Lower leg skin (tissue), 4 donors: Measurements from ENCODE around the gene BANF1. TPM values are rescaled to one million over a fixed set of nuclear protein-coding genes. Genes with fewer than 3 reads are reported as not detected.

Experiments
- DNase-seq, 2 donors: peaks; one replicate each; pipeline ENCODE4 v3.0.0-alpha.2; 2019; ENCODE audit warnings: low spot score in 2 of 2
- H3K4me3 ChIP-seq: fragments of 200-600 bp; sonication (generic); 2 replicates; pipeline ENCODE4 v1.5.1; 2017; ENCODE audit warnings: mild to moderate bottlenecking, low read depth; ENCODE audit not compliant: poor library complexity, severe bottlenecking
- POLR2A ChIP-seq, 2 donors: fragments of 450-650 bp; IDR thresholded peaks; one replicate each; pipeline ENCODE4 v1.6.1; 2016 to 2017; ENCODE audit warnings: antibody characterized with exemption in 2 of 2, mild to moderate bottlenecking in 1 of 2, moderate library complexity in 1 of 2
- WGBS, 2 donors: methylation state at CpG; one replicate each; pipeline ENCODE4 v1.1.5; 2018; 5-methylcytosine and 5-hydroxymethylcytosine counted together
- intact Hi-C: fragments of 100-400 bp; cut with DNase I; formaldehyde crosslinking; loops from one replicate; pipeline ENCODE4 v1.15.0; 2023; ENCODE audit warnings: low total_unique reads
- total RNA-seq, 4 donors: library from RNA; depleted of rRNA; stranded (reverse); fragments of >200 nt; gene quantifications; one replicate each; pipeline ENCODE4 v1.1.0, GENCODE V29; 2016
- TF ChIP-seq, protein P1 (sequence below), 3 donors: fragments of 450-650 bp; IDR thresholded peaks; one replicate each; pipeline ENCODE4 v1.5.1; 2016; ENCODE audit warnings: antibody characterized with exemption in 3 of 3, mild to moderate bottlenecking in 3 of 3, moderate library complexity in 2 of 3

BANF1 gene
- total RNA-seq, 4 donors from 2014 or later, result 29.3 to 41.0 (median 36.1) TPM

DNA sequence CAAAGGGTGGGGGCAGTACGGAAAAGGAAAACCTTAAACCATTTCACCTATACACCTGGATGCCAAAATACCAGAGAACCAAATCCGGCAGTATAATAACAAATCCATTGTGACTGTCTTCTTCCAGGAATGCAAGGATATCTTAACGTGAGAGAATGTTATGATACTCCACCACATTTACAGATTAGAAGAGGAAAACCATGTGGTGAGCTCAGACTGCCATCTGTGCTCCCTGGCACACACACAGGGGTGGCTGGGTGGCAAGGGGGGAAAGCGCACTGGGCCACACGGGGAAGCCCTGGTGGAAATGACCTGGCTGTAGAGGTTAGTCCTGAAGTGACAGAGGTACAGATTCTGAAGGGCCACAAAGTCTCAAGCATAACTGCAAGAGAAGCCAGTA is 10.2 kb upstream of the BANF1 start:
- no peak for DNase-seq
- no peak overlapping the region for H3K4me3 ChIP-seq
- intact Hi-C loops, result no loop called here
- no peak for TF ChIP-seq POLR2A (IDR thresholded peaks at IDR 0.05)
- TF ChIP-seq, protein P1, sequence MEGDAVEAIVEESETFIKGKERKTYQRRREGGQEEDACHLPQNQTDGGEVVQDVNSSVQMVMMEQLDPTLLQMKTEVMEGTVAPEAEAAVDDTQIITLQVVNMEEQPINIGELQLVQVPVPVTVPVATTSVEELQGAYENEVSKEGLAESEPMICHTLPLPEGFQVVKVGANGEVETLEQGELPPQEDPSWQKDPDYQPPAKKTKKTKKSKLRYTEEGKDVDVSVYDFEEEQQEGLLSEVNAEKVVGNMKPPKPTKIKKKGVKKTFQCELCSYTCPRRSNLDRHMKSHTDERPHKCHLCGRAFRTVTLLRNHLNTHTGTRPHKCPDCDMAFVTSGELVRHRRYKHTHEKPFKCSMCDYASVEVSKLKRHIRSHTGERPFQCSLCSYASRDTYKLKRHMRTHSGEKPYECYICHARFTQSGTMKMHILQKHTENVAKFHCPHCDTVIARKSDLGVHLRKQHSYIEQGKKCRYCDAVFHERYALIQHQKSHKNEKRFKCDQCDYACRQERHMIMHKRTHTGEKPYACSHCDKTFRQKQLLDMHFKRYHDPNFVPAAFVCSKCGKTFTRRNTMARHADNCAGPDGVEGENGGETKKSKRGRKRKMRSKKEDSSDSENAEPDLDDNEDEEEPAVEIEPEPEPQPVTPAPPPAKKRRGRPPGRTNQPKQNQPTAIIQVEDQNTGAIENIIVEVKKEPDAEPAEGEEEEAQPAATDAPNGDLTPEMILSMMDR (IDR thresholded peaks at IDR 0.05), result no peak
- WGBS, 2 donors, result 75 to 81% methylated on average over 5 of the region's 5 CpGs

DNA sequence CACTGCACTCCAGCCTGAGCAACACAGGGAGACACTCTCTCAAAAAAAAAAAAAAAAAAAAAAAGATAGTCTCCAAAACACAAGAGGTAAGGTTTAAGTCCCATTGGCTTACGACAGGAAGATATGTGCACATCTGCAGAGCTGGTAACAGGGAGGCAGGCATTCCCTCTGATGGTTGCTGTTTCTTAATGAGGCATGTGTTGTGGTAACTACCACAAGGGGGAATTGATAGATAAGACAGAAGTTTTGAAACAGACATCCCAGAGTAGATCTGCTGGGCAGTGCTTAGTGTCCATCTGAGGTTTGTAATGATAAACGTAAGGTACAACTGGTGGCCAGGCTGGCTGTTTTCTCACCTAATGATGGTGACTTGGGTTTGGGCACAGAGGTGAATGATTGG is 5.0 kb upstream of the BANF1 start:
- TF ChIP-seq, protein P1 (IDR thresholded peaks at IDR 0.05), result no peak
- TF ChIP-seq POLR2A (IDR thresholded peaks at IDR 0.05), result no peak
- no peak overlapping the region for H3K4me3 ChIP-seq
- intact Hi-C loops, result no loop called here
- no peak for DNase-seq
- WGBS, 2 donors, result 83 to 84% methylated on average over 2 of the region's 2 CpGs

DNA sequence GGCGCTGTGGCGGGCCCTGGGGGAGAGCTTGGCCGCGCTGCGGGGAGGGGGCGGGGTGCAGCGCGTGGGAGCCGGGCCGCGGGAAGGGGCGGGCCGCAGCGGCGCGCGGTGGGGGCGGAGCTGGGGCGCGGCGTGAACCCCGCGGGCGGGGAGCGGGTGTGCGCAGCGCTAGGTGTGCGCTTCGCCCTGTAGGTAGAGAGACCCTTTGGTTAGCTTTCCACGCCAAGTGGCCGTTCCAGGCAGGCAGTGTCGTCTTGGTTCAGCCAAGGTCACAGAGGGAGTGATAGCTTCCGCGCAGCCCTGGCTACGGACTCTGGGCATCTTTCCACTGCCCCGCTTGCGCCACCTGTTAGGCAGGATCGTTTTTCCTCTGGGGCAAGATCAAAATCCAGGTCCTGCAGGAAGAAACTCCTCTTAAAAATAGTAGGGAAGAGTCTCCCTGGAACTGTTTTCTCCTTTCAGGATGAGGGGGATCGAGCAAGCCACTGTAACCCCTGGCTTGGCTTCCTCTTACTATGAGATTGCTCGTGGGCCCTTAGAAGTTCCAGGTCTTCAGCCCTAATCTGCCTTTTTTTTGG is 434 bp downstream of the BANF1 start:
- intact Hi-C loops, result no loop called here

DNA sequence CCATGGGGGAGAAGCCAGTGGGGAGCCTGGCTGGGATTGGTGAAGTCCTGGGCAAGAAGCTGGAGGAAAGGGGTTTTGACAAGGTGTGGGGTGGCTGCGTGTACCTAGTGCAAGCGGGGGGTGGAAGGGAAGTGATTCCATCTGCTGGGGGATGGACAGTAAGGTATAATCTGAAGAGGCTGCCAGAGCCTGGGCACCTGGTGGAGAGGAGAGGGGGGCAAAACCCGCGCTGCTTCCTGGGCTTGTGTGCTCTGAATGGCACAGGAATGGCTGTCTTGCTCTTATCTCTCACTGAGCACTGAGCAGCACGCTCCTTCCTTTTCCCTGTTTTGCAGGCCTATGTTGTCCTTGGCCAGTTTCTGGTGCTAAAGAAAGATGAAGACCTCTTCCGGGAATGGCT is 988 bp downstream of the BANF1 start:
- 75 to 78% methylated on average over 6 of the region's 6 CpGs for WGBS, 2 donors
- H3K4me3 ChIP-seq, result no peak overlapping the region
- no peak for DNase-seq
- TF ChIP-seq POLR2A (IDR thresholded peaks at IDR 0.05), result no peak
- TF ChIP-seq, protein P1 (IDR thresholded peaks at IDR 0.05), result no peak
- intact Hi-C loops, result no loop called here

More for the DNA sequence above, 434 bp downstream of the BANF1 start:
- TF ChIP-seq, protein P1 (IDR thresholded peaks at IDR 0.05), result no peak
- no peak for TF ChIP-seq POLR2A (IDR thresholded peaks at IDR 0.05)
- H3K4me3 ChIP-seq, result peak overlapping the region; percentile 92
- WGBS, 2 donors, result 1% methylated on average over 24 to 26 of the region's 40 CpGs
- DNase-seq, result no peak

DNA sequence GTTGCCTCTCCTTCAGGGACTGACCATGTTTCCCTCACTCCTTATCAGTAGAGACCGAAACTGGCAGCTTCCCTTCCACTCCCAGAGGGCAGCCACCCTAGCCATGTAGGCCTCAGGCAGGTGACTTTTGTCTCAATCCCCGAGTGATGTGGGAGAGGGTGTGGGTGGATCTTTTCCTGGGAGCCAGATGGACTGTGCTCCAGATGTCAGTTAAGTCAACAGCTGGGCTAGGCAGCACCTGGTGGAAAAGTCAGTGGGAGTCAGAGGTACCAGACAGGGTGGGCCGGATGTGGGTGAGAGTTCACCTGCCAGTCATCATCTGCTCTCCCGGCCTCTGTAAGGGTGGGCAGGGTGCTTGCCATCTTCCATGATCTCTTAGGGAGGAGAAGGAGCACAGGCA is 1.9 kb downstream of the BANF1 start:
- no peak overlapping the region for H3K4me3 ChIP-seq
- intact Hi-C loops, result no loop called here
- no peak for DNase-seq
- WGBS, 2 donors, result 81 to 82% methylated on average over 4 of the region's 4 CpGs
- no peak for TF ChIP-seq POLR2A (IDR thresholded peaks at IDR 0.05)
- TF ChIP-seq, protein P1 (IDR thresholded peaks at IDR 0.05), result no peak
